Stomach (tissue), 9 donors: ENCODE results near the gene MDH1. TPM values are rescaled to one million over a fixed set of nuclear protein-coding genes. Genes with fewer than 3 reads are reported as not detected.

Experiments used
- DNase-seq, 2 donors: peaks; one replicate each; pipeline versions ENCODE4 v3.0.0 to v3.0.0-alpha.2; 2013 to 2019
- H3K27ac ChIP-seq, 5 donors: fragments of 200-600 bp in 4 of 5; sonication (generic) in 4 of 5; one replicate each; pipeline ENCODE4 v1.5.1; 2013 to 2019; ENCODE audit warnings: mild to moderate bottlenecking in 1 of 5, moderate library complexity in 1 of 5
- H3K27me3 ChIP-seq, 3 donors: fragments of 200-600 bp; sonication (generic); one replicate each; pipeline ENCODE4 v1.5.1; 2017 to 2019; ENCODE audit warnings: mixed run types in 1 of 3
- H3K36me3 ChIP-seq, 4 donors: fragments of 200-600 bp; sonication (generic); 1 replicate in 3 of 4; 2 replicates in 1 of 4; pipeline ENCODE4 v1.5.1; 2016 to 2019
- H3K4me1 ChIP-seq, 4 donors: fragments of 200-600 bp; sonication (generic); one replicate each; pipeline ENCODE4 v1.5.1; 2016 to 2019
- H3K4me3 ChIP-seq, 4 donors: fragments of 200-600 bp; sonication (generic) in 3 of 4; one replicate each; pipeline ENCODE4 v1.5.1; 2016 to 2019; ENCODE audit warnings: mild to moderate bottlenecking in 1 of 4
- H3K9me3 ChIP-seq, 4 donors: fragments of 200-600 bp; sonication (generic); one replicate each; pipeline ENCODE4 v1.5.1; 2016 to 2019
- EP300 ChIP-seq: sonication (generic); formaldehyde crosslinking; IDR thresholded peaks from one replicate; pipeline ENCODE4 v1.6.1; 2017; ENCODE audit warnings: antibody characterized with exemption
- POLR2A ChIP-seq, 4 donors: fragments of 450-650 bp; IDR thresholded peaks; one replicate each; pipeline ENCODE4 v1.6.1; 2016; ENCODE audit warnings: antibody characterized with exemption in 4 of 4, control low read depth in 2 of 4, mild to moderate bottlenecking in 1 of 4, moderate library complexity in 1 of 4
- POLR2AphosphoS5 ChIP-seq, 3 donors: sonication (generic); formaldehyde crosslinking; IDR thresholded peaks; one replicate each; pipeline ENCODE4 v1.6.1; 2016; ENCODE audit warnings: antibody characterized with exemption in 3 of 3
- WGBS, 5 donors: extraction: QIAGEN DNeasy Blood & Tissue Kit in 3 of 5; methylation state at CpG; one replicate each; pipeline versions ENCODE4 v1.1.5 to v1.1.7; 2013 to 2018; 5-methylcytosine and 5-hydroxymethylcytosine counted together
- intact Hi-C: fragments of 100-400 bp; cut with DNase I; formaldehyde crosslinking; loops from one replicate; pipeline ENCODE4 v1.15.1; 2023; ENCODE audit warnings: low total_unique reads
- polyA plus RNA-seq, 3 donors: library from polyadenylated mRNA; stranded (reverse); fragments of 200-250 nt; gene quantifications; one replicate each; pipeline ENCODE4 v1.2.3, GENCODE V29; 2013
- total RNA-seq, 5 donors: library from RNA; depleted of rRNA; stranded (reverse); fragments of >200 nt; gene quantifications; one replicate each; pipeline versions ENCODE4 v1.1.0 to v1.2.3, GENCODE V29; 2014 to 2016
- TF ChIP-seq, protein P1 (sequence below), 7 experiments: fragments of 450-650 bp in 4 of 7; fragments of 200-600 bp in 3 of 7; sonication (generic) in 3 of 7; IDR thresholded peaks; one replicate each; pipeline ENCODE4 v1.5.1; 2016 to 2019; ENCODE audit warnings: antibody characterized with exemption in 7 of 7, control low read depth in 2 of 7, mild to moderate bottlenecking in 1 of 7
- donor health status: healthy with polysubstance abuse.
- donor health status: Bipolar disorder and iron deficiency.
- donor health status: healthy.

MDH1 gene
- total and polyA plus RNA-seq, 8 donors, result 34.2 to 326 (median 218) TPM

GRCh38 chr2:63582873-63583272, 5.9 kb upstream of the MDH1 start:
- H3K4me3 ChIP-seq, result no peak overlapping the region
- 85 to 100% (median 94%) methylated on average over 1 of the region's 1 CpG for WGBS, 5 donors
- TF ChIP-seq EP300 (no peak), POLR2AphosphoS5 (IDR thresholded peaks at IDR 0.05) (no peak), POLR2A (IDR thresholded peaks at IDR 0.05) (no peak)
- TF ChIP-seq, protein P1, sequence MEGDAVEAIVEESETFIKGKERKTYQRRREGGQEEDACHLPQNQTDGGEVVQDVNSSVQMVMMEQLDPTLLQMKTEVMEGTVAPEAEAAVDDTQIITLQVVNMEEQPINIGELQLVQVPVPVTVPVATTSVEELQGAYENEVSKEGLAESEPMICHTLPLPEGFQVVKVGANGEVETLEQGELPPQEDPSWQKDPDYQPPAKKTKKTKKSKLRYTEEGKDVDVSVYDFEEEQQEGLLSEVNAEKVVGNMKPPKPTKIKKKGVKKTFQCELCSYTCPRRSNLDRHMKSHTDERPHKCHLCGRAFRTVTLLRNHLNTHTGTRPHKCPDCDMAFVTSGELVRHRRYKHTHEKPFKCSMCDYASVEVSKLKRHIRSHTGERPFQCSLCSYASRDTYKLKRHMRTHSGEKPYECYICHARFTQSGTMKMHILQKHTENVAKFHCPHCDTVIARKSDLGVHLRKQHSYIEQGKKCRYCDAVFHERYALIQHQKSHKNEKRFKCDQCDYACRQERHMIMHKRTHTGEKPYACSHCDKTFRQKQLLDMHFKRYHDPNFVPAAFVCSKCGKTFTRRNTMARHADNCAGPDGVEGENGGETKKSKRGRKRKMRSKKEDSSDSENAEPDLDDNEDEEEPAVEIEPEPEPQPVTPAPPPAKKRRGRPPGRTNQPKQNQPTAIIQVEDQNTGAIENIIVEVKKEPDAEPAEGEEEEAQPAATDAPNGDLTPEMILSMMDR (IDR thresholded peaks at IDR 0.05), result no peak
- H3K9me3 ChIP-seq, result no peaks in the 10 kb centered on the region
- DNase-seq, result no peak
- intact Hi-C loops, result no loop called here
- no peaks in the 10 kb centered on the region for H3K36me3 ChIP-seq
- no peak overlapping the region for H3K27ac ChIP-seq
- H3K4me1 ChIP-seq, result peaks cover 7 to 31% (median 17%) of the 10 kb centered on the region in 4 donors
- no peaks in the 10 kb centered on the region for H3K27me3 ChIP-seq

DNA sequence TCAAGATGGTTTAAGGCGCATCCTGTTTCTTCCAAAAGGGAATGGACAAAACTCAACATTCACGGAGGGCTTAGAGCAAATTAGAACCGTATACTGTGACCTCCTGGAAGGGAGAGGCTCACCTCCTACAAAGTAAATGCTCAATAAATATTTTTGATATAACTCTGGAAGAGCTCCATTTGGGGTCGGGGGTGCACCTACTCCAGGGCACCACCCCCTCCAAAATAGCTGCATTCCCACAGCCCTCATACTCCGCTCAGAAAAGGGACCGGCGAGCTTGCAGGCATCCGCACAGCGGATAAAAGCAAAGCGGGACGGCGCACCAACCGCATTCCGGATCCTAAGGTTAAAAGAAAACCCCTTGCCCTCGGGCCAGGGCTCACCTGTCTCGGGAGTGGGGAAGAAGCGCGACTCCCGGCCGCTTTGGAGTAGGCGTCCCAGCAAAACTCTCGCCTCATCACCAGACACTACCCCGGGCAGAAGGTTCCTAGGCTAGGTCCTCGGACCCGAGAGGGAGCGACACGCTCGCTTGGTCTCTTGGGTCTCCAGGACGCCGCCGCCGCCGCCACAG, 864 bp upstream of the MDH1 start:
- H3K36me3 ChIP-seq, result peaks cover 0 to 11% (median 3%) of the 10 kb centered on the region in 4 donors
- H3K27me3 ChIP-seq, result no peaks in the 10 kb centered on the region
- peak overlapping the region; percentile 87 to 92 (median 91) for H3K27ac ChIP-seq
- no peak for DNase-seq
- peak overlapping the region; percentile 84 to 93 (median 90) for H3K4me3 ChIP-seq
- peaks cover 25 to 40% (median 35%) of the 10 kb centered on the region in 4 donors for H3K4me1 ChIP-seq
- H3K9me3 ChIP-seq, result no peaks in the 10 kb centered on the region
- TF ChIP-seq, protein P1 (IDR thresholded peaks at IDR 0.05), result no peak
- TF ChIP-seq POLR2AphosphoS5 (IDR thresholded peaks at IDR 0.05) (no peak), POLR2A (IDR thresholded peaks at IDR 0.05) (no peak), EP300 (no peak)
- 0 to 1% (median 0%) methylated on average over 24 to 33 of the region's 33 CpGs for WGBS, 5 donors
- intact Hi-C loops, result no loop called here

DNA sequence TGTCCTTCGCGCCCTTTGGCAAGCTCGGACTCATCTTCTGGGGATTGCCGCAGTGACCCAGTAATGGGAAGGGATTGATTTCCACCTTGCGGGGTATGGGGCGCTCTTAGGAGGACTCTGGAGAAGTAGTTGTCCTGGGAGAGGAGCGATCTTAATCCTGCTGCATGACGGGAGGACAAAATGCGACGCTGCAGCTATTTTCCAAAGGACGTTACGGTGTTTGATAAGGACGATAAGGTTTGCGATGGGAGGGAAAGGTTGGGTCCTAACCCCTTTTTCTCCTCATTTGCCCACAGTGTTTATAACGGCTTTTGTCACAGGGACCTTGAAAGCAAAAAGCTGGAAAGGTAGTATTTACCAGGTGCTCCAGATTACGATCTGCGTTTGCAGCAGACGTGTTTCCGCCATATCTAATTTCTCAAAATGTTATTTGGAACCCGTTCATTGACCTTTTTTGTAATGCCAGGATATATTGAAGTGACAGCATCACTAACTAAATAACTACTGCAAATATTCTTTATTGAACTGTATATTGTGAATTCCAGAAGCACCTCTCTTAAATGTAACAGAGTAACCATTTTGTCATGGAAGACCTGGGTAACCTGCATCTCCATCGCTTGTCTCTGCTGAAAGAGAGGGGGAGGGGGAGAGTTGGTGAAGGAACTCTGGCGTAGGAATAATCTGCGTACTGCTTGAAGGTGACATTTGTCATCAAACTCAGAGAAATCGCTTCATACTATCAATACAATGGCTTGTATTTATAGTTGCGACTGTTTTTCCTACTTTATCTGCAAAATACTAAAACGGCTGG, 590 bp downstream of the MDH1 start:
- 4 to 8% (median 5%) methylated on average over 23 to 26 of the region's 26 CpGs for WGBS, 5 donors
- no peaks in the 10 kb centered on the region for H3K27me3 ChIP-seq
- intact Hi-C loops, result no loop called here
- peaks cover 2 to 23% (median 11%) of the 10 kb centered on the region in 4 donors for H3K36me3 ChIP-seq
- TF ChIP-seq EP300, result no peak
- TF ChIP-seq POLR2AphosphoS5 (IDR thresholded peaks at IDR 0.05), result no peak
- TF ChIP-seq POLR2A (IDR thresholded peaks at IDR 0.05), result no peak
- TF ChIP-seq, protein P1 (IDR thresholded peaks at IDR 0.05), result no peak
- H3K9me3 ChIP-seq, result no peaks in the 10 kb centered on the region
- peak in 1 of 2 donors; percentile 40 for DNase-seq
- peaks cover 25 to 40% (median 35%) of the 10 kb centered on the region in 4 donors for H3K4me1 ChIP-seq
- peak overlapping the region; percentile 84 to 93 (median 90) for H3K4me3 ChIP-seq
- peak overlapping the region; percentile 87 to 92 (median 91) for H3K27ac ChIP-seq

GRCh38 chr2:63590626-63591408, 2.1 kb downstream of the MDH1 start:
- peak overlapping the region in 2 of 5 donors; percentile 90 to 92 for H3K27ac ChIP-seq
- no peak for TF ChIP-seq POLR2A (IDR thresholded peaks at IDR 0.05)
- TF ChIP-seq POLR2AphosphoS5 (IDR thresholded peaks at IDR 0.05), result no peak
- TF ChIP-seq EP300, result no peak
- TF ChIP-seq, protein P1 (IDR thresholded peaks at IDR 0.05), result no peak

More at GRCh38 chr2:63590626-63591408, 2.1 kb downstream of the MDH1 start:
- DNase-seq, result peak in 1 of 2 donors; percentile 67
- intact Hi-C loops, result no loop called here
- Histone ChIP-seq H3K4me1 (peaks cover 25 to 40% (median 35%) of the 10 kb centered on the region in 4 donors), H3K27me3 (no peaks in the 10 kb centered on the region), H3K4me3 (peak overlapping the region in 1 of 4 donors; percentile 93), H3K36me3 (peaks cover 15 to 38% (median 26%) of the 10 kb centered on the region in 4 donors), H3K9me3 (no peaks in the 10 kb centered on the region)
- 34 to 46% (median 42%) methylated on average over 3 of the region's 3 CpGs for WGBS, 5 donors
